CD4-positive, alpha-beta T cell treated with Interferon alpha-2 for 1 hour (primary cell): Measurements from ENCODE around the gene IQCK.

ENCODE experiments used
- DNase-seq, 2 donors: peaks; one replicate each; pipeline ENCODE4 v3.0.0-alpha.2; 2020 to 2022

IQCK gene

GRCh38 chr16:19841184-19841583 lies 123.1 kb downstream of the IQCK start:
- no peak for DNase-seq

- DNase-seq, result no peak
Measured at GRCh38 chr16:19842426-19843157, 124.5 kb downstream of the IQCK start.

- DNase-seq, result no peak
Measured at GRCh38 chr16:19843371-19843770, 125.3 kb downstream of the IQCK start.

GRCh38 chr16:19844945-19845641 lies 127.0 kb downstream of the IQCK start:
- no peak for DNase-seq

GRCh38 chr16:19846436-19846835 lies 128.4 kb downstream of the IQCK start:
- no peak for DNase-seq

- no peak for DNase-seq
Measured at GRCh38 chr16:19848756-19849155, 130.7 kb downstream of the IQCK start.

- DNase-seq, result no peak
Measured at GRCh38 chr16:19850131-19850817, 132.2 kb downstream of the IQCK start.

- DNase-seq, result no peak
Measured at GRCh38 chr16:19851476-19851875, 133.4 kb downstream of the IQCK start.

GRCh38 chr16:19853132-19853741 lies 135.2 kb downstream of the IQCK start:
- no peak for DNase-seq

GRCh38 chr16:19853742-19854542 lies 135.9 kb downstream of the IQCK start:
- DNase-seq, result no peak

- no peak for DNase-seq
Measured at GRCh38 chr16:19854543-19854876, 136.4 kb downstream of the IQCK start.

- DNase-seq, result no peak
Measured at GRCh38 chr16:19856120-19856519, 138.0 kb downstream of the IQCK start.

- no peak for DNase-seq
Measured at GRCh38 chr16:19857593-19858339, 139.7 kb downstream of the IQCK start.

- no peak for DNase-seq
Measured at GRCh38 chr16:19858340-19859018, 140.4 kb downstream of the IQCK start.

GRCh38 chr16:19859166-19859565 lies 141.1 kb downstream of the IQCK start:
- DNase-seq, result no peak

GRCh38 chr16:19859603-19860002 lies 141.5 kb downstream of the IQCK start:
- DNase-seq, result no peak

- DNase-seq, result no peak
Measured at GRCh38 chr16:19860166-19861041, 142.3 kb downstream of the IQCK start.

- no peak for DNase-seq
Measured at GRCh38 chr16:19861133-19861532, 143.1 kb downstream of the IQCK start.

- DNase-seq, result no peak
Measured at GRCh38 chr16:19861811-19862327, 143.8 kb downstream of the IQCK start.

GRCh38 chr16:19863990-19864389 lies 145.9 kb downstream of the IQCK start:
- DNase-seq, result no peak
